Measurements from ENCODE around the gene CHST11.

DNA sequence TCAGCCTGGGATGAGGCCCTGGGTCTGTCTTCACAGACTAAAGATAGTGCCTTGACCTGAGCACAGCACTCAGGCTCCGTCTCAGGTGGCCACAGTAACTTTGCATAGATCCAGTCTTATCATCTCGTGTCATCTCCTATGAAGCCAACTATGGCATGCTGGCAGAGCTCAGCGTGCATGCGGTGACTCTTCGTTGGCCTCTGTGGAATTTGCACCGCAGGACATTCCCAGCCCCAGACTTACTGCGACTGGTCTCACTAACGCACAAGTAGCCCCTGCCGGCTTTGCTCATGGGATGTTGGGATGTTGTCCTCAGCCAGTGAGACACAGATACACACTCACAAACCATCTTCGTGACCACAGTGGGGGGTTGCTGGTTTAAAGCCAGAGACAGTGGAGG is 199.6 kb downstream of the CHST11 start:
- no peak for TF ChIP-seq TAF1 (IDR thresholded peaks at IDR 0.05; ENCODE audit: low read depth, low read length)
- no peak for TF ChIP-seq POLR2AphosphoS5 (IDR thresholded peaks at IDR 0.05; ENCODE audit: low read depth, low read length)
- no peak for TF ChIP-seq POLR2A (IDR thresholded peaks at IDR 0.05; ENCODE audit: low read depth, low read length)
- TF ChIP-seq SPI1 (IDR thresholded peaks at IDR 0.05; ENCODE audit: low read depth, low read length): no peak
